Smooth muscle cell (in vitro differentiated cells): ENCODE data around the gene DNAI4. TPM values are rescaled to one million over a fixed set of nuclear protein-coding genes. Genes with fewer than 3 reads are reported as not detected.
"Not testable (repeated sequence)": the region's sequence is repeated elsewhere in the genome, so short reads cannot be mapped to it uniquely, and the experiment has no call there.

Source experiments
- DNase-seq: peaks from one replicate; lab custom pipeline; 2025; ENCODE audit not compliant: unreplicated experiment; lab: John Stamatoyannopoulos, UW
- H2AFZ ChIP-seq: fragments of 200-600 bp; sonication (generic); 2 replicates; pipeline ENCODE4 v1.6.0; 2016; ENCODE audit warnings: antibody characterized with exemption, low read depth, mild to moderate bottlenecking
- H3F3A ChIP-seq: fragments of 200-600 bp; sonication (generic); 2 replicates; pipeline ENCODE4 v1.6.0; 2017; ENCODE audit warnings: antibody characterized with exemption, low read depth
- H3K27ac ChIP-seq: fragments of 200-600 bp; sonication (generic); 2 replicates; pipeline ENCODE4 v1.5.1; 2016; ENCODE audit warnings: low read depth, mild to moderate bottlenecking
- H3K27me3 ChIP-seq: fragments of 200-600 bp; sonication (generic); 2 replicates; pipeline ENCODE4 v1.6.1; 2016; ENCODE audit warnings: low read depth, mild to moderate bottlenecking
- H3K36me3 ChIP-seq: fragments of 200-600 bp; sonication (generic); 2 replicates; pipeline ENCODE4 v1.5.1; 2016; ENCODE audit warnings: low read depth
- H3K4me1 ChIP-seq: fragments of 200-600 bp; sonication (generic); 2 replicates; pipeline ENCODE4 v1.5.1; 2016; ENCODE audit warnings: low read depth
- H3K4me2 ChIP-seq: fragments of 200-600 bp; sonication (generic); 2 replicates; pipeline ENCODE4 v1.6.0; 2016; ENCODE audit warnings: mild to moderate bottlenecking
- H3K4me3 ChIP-seq: fragments of 200-600 bp; sonication (generic); 2 replicates; pipeline ENCODE4 v1.5.1; 2016; ENCODE audit warnings: mild to moderate bottlenecking
- H3K79me2 ChIP-seq: fragments of 200-600 bp; sonication (generic); 2 replicates; pipeline ENCODE4 v1.6.0; 2016; ENCODE audit warnings: low read depth, mild to moderate bottlenecking
- H3K9ac ChIP-seq: fragments of 200-600 bp; sonication (generic); 2 replicates; pipeline ENCODE4 v1.6.0; 2016; ENCODE audit warnings: low read depth
- H3K9me3 ChIP-seq: fragments of 200-600 bp; sonication (generic); replicated peaks from 2 replicates; pipeline ENCODE4 v1.5.1; 2016; ENCODE audit warnings: low read depth
- H4K20me1 ChIP-seq: fragments of 200-600 bp; sonication (generic); 2 replicates; pipeline ENCODE4 v1.6.0; 2016; ENCODE audit warnings: low read depth
- CTCF ChIP-seq: fragments of 200-600 bp; sonication (generic); IDR thresholded peaks from 2 replicates; pipeline ENCODE4 v1.5.1; 2017; ENCODE audit warnings: borderline replicate concordance, mild to moderate bottlenecking, antibody characterized with exemption; ENCODE audit not compliant: insufficient read depth, poor library complexity, severe bottlenecking
- WGBS: methylation state at CpG from one replicate; pipeline ENCODE4 v1.1.7; 2016; ENCODE audit warnings: low lambda C conversion rate; 5-methylcytosine and 5-hydroxymethylcytosine counted together
- polyA plus RNA-seq: library from polyadenylated mRNA; unstranded; fragments of >200 nt; fragmentation: Nextera tagmentation; extraction: Ambion mirVana; gene quantifications from 2 replicates; pipeline ENCODE4 v1.2.1, GENCODE V29; 2016
- total RNA-seq: library from RNA; depleted of rRNA; stranded (reverse); fragments of >200 nt; gene quantifications from 2 replicates; pipeline ENCODE4 v1.2.3, GENCODE V29; 2014

DNAI4 gene
- total and polyA plus RNA-seq, 2 experiments from 2014 or later: 0.63 to 2.2 TPM

GRCh38 chr1:66831529-66832239 is 93.0 kb downstream of the DNAI4 start:
- WGBS: 80% methylated on average over 3 of the region's 3 CpGs
- no peaks in the 10 kb centered on the region for H3K79me2 ChIP-seq
- no peaks in the 10 kb centered on the region for H3K27me3 ChIP-seq
- H3K4me3 ChIP-seq: no peak overlapping the region
- no peaks in the 10 kb centered on the region for H4K20me1 ChIP-seq
- no peak overlapping the region for H3K27ac ChIP-seq
- H3K36me3 ChIP-seq: no peaks in the 10 kb centered on the region
- no peak overlapping the region for H3K9ac ChIP-seq
- no peak for DNase-seq
- no peaks in the 10 kb centered on the region for H3F3A ChIP-seq
- H2AFZ ChIP-seq: no peak overlapping the region
- H3K4me1 ChIP-seq: no peaks in the 10 kb centered on the region
- TF ChIP-seq CTCF: no peak
- no peaks in the 10 kb centered on the region for H3K9me3 ChIP-seq
- H3K4me2 ChIP-seq: no peak overlapping the region

GRCh38 chr1:66824771-66825170 is 99.9 kb downstream of the DNAI4 start:
- TF ChIP-seq CTCF: no peak
- H3K9me3 ChIP-seq: no peaks in the 10 kb centered on the region
- no peak overlapping the region for H3K4me3 ChIP-seq
- no peak overlapping the region for H3K4me2 ChIP-seq
- H2AFZ ChIP-seq: no peak overlapping the region
- no peak for DNase-seq
- no peak overlapping the region for H3K27ac ChIP-seq
- H3K27me3 ChIP-seq: no peaks in the 10 kb centered on the region
- no peaks in the 10 kb centered on the region for H4K20me1 ChIP-seq
- no peaks in the 10 kb centered on the region for H3K4me1 ChIP-seq
- no peaks in the 10 kb centered on the region for H3F3A ChIP-seq
- WGBS: 82% methylated on average over 1 of the region's 1 CpG
- H3K79me2 ChIP-seq: no peaks in the 10 kb centered on the region
- no peaks in the 10 kb centered on the region for H3K36me3 ChIP-seq
- no peak overlapping the region for H3K9ac ChIP-seq

- H2AFZ ChIP-seq: no peak overlapping the region
- no peaks in the 10 kb centered on the region for H3F3A ChIP-seq
- H3K27ac ChIP-seq: no peak overlapping the region
- no peaks in the 10 kb centered on the region for H3K27me3 ChIP-seq
- 48% methylated on average over 1 of the region's 1 CpG for WGBS
- no peaks in the 10 kb centered on the region for H3K79me2 ChIP-seq
- H3K4me1 ChIP-seq: no peaks in the 10 kb centered on the region
- no peaks in the 10 kb centered on the region for H3K36me3 ChIP-seq
- no peak for TF ChIP-seq CTCF
- no peak overlapping the region for H3K9ac ChIP-seq
- no peaks in the 10 kb centered on the region for H4K20me1 ChIP-seq
- no peak for DNase-seq
- H3K4me3 ChIP-seq: no peak overlapping the region
- no peak overlapping the region for H3K4me2 ChIP-seq
- H3K9me3 ChIP-seq: no peaks in the 10 kb centered on the region
These were observed 114.8 kb downstream of the DNAI4 start for GRCh38 chr1:66809736-66810326.

- TF ChIP-seq CTCF: no peak
- 94% methylated on average over 1 of the region's 1 CpG for WGBS
- H3K9me3 ChIP-seq: no peaks in the 10 kb centered on the region
These were observed 115.4 kb downstream of the DNAI4 start for GRCh38 chr1:66809245-66809644.

GRCh38 chr1:66795839-66796238 is 128.8 kb downstream of the DNAI4 start:
- not testable (repeated sequence) for DNase-seq, H2AFZ ChIP-seq, H3K36me3 ChIP-seq, H3K4me3 ChIP-seq, H3K9ac ChIP-seq, H3K27me3 ChIP-seq, H4K20me1 ChIP-seq, H3K27ac ChIP-seq, H3F3A ChIP-seq, H3K9me3 ChIP-seq, H3K4me1 ChIP-seq, H3K4me2 ChIP-seq, H3K79me2 ChIP-seq
- WGBS: 85% methylated on average over 2 of the region's 2 CpGs

More at GRCh38 chr1:66809245-66809644, 115.4 kb downstream of the DNAI4 start:
- no peaks in the 10 kb centered on the region for H3K79me2 ChIP-seq
- no peaks in the 10 kb centered on the region for H3K4me1 ChIP-seq
- H3F3A ChIP-seq: no peaks in the 10 kb centered on the region
- DNase-seq: no peak
- no peak overlapping the region for H3K27ac ChIP-seq
- no peak overlapping the region for H2AFZ ChIP-seq
- H3K4me2 ChIP-seq: no peak overlapping the region
- no peak overlapping the region for H3K4me3 ChIP-seq
- H3K36me3 ChIP-seq: no peaks in the 10 kb centered on the region
- H3K27me3 ChIP-seq: no peaks in the 10 kb centered on the region
- no peaks in the 10 kb centered on the region for H4K20me1 ChIP-seq
- H3K9ac ChIP-seq: no peak overlapping the region
